GM10847 (cell line): ENCODE results near the gene HOXC10.

Experiments
- POLR2A ChIP-seq: IDR thresholded peaks from 2 replicates; pipeline ENCODE4 v1.6.1; 2011; ENCODE audit not compliant: insufficient read length; ENCODE audit errors: extremely low read depth

The HOXC10 gene

DNA sequence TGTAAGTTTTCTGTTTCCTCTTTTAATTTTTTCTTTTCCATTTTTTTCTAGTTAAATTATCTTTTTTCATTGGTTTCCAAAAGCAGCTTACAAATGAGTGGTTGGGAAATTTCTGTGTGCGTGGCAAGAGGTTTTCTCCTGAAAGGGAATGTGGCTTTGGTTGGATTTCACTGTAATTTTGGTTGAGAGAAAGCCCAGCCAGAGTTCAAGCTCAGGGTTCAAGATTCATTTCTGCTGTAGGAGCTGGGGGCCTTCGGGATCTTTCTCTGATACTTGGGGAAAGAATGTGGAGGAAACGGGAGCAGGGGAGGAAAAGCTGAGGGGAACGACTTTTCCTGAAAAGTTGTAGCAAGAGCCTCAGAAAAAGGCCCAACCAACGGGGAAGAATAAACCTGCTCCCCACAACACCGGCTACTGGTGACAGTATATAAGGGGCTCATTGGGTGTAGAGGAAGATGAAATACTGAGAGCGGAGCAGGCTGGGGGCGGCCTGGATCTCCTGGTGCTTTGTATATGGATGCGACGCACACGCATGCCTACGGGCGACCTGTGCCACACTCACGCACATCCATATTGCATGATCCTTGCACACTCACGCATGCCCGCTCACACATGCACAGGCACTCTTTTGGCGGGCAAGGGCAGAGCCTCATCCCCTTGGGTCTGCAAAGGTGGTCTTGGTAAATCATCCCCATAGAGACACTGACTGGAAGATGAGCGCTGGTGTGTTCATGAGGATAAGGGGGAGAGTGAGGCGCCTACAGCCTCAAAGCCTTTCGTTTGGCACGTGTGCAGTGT, 1.9 kb downstream of the HOXC10 start:
- no peak for TF ChIP-seq POLR2A

DNA sequence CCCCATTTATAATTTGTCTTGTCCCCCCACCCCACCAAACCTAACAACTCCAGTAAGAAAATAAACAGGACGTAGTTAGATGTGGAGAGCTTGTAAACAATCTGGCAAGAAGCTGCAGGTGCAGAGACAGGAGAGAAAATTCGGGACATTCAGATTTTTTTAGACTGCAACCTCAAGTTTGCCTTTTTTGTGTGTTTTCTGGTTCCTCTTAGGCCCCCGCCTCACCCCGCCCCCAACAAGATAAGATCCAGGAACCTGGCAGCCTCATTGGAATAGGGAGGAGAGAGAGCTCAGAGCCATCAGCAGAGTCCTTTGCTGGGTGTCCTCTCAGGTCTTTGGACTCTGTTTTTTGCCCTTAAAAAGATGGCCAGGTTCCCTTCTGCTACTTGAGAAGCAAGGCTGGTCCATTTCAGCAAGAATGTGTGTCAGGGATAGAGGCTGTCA, 2.9 kb downstream of the HOXC10 start:
- no peak for TF ChIP-seq POLR2A

DNA sequence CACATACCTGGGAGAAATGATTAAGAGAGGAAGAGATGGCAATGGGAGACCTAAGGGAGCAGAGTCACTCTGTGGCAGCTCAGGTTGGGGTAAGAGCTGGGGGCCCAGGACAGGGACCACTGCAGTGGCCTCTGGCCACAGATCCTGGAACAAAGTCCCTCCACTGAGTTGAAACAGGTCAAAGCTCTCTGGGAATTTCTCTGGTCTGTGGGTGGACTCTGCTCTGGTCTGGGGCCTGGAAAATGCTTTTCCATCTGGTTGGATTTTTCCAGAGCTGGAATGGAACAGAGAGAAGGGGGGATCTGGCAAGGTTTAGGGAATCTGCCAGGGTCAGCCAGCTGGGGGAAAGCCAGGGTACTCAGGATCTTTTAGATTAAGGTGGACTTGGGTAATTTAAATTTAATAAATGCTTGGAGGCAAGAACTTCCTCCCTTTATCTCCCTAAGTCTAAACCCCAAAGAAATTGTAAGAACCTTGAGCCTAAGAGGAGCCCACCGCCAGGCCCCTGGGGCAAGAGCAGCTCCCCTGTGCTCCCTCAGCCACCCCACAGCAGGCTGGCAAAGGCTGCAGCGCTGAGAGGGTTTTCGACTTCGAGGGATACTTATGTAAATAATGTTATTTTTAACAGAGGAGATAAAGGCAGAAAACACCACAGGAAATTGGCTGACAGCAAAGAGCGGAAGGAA, 3.7 kb downstream of the HOXC10 start:
- no peak for TF ChIP-seq POLR2A

DNA sequence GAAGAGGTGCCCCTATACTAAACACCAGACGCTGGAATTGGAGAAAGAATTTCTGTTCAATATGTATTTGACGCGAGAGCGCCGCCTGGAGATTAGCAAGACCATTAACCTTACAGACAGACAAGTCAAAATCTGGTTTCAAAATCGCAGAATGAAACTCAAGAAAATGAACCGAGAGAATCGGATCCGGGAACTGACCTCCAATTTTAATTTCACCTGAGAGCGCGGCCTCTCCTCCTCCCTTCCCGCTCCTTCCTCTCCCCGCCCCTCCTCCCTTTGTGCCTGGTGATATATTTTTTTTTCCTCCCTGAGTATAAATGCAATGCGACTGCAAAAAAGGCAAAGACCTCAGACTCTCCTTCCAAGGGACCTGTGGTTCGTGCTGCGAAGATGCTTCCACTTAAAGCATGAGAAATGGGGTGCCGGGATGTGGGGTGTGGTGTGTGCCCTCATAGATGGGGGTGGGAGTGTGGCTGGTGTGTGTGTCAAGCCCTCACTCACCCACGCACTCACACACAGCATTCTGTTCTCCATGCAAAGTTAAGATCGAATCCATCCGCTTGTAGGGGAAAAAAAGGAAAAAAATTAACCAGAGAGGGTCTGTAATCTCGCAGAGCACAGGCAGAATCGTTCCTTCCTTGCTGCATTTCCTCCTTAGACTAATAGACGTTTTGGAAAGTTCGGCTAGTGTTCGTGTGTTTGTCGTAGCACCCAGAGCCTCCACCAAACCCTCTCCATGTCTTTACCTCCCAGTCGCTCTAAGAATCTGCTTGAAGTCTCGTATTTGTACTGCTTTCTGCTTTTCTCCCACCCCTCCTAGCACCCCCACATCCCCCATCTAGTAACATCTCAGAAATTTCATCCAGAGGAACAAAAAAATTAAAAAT, 4.5 kb downstream of the HOXC10 start:
- TF ChIP-seq POLR2A, result no peak

DNA sequence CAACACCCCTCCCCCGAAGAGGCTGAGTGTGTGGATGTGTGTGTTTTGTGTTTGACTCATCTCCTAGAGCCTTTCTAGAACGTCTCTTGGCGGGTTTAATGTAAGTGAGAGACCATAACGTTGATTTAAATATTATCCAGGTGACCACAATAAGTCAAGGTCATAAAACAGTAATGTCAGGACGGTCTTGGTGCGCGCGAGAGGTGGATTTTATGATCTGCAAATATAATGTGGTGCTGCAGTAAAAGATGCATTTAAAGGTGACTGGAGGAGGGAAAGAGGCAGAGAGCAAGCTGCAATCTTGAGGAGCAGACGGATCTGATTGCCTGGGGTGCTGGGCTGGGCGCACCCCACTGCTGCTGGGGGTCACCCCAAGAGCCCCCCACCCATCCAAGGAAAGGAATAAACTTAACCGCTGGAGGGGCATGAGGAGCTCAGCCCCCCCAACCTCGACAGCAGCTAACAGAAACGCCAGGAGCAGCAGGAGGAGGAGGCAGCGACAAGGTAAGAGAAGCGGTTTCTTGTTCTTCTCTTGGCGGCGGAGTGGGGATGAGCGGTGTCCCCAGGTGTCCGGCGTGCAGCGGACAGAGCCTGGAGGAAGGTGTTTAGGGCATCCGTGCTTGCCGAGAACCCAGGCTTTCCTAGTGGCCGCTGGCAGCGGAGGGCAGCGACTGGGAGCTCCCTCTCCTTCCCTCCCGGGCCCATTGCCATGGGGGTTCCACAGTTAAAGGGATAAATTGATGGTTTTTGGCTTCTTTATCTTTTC, 5.5 kb downstream of the HOXC10 start:
- no peak for TF ChIP-seq POLR2A

DNA sequence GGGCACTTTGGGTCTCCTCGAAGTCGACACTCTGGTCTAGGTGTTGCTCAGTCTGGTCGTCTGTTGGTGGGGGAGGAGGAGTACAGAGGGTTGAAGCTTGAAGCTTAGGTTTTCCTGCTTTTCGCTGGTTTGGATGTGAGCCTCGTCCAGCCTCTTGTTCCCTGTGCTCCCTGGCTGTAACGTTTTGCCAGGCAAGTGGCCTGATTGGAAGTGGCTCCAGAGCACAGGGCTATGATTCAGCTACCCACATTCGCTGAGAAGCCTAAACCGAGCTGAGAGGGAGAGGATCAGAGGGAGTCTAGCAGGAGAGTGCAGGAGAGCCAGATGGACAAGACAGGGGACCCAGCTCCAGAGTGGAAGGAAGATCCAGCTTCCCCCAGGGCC, 6.1 kb downstream of the HOXC10 start:
- no peak for TF ChIP-seq POLR2A

DNA sequence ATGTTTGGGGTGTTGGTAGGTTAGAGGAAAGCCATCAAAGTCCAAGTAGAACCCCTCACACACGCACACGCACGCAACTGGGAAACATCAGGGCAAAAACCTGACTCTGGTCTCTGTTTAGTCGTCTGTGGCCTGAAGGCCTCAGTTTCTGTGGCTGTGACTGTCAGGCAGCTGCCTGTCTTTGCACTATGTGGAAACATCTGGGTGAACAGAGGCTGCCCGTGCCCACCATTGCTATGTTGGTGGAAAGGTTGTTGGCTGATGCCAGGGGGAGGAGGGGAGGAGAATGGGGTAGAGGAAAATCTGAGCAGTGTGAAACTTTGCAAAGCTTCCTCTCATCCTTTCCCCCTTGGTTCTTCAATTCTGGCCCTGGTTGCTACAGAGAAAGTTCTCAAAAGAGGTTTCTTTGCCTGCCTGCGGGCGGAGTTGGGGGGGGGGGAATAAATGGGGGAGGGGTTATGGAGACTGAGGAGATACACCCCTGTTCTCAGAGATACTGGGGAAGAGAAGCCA, 7.5 kb downstream of the HOXC10 start:
- TF ChIP-seq POLR2A, result no peak

DNA sequence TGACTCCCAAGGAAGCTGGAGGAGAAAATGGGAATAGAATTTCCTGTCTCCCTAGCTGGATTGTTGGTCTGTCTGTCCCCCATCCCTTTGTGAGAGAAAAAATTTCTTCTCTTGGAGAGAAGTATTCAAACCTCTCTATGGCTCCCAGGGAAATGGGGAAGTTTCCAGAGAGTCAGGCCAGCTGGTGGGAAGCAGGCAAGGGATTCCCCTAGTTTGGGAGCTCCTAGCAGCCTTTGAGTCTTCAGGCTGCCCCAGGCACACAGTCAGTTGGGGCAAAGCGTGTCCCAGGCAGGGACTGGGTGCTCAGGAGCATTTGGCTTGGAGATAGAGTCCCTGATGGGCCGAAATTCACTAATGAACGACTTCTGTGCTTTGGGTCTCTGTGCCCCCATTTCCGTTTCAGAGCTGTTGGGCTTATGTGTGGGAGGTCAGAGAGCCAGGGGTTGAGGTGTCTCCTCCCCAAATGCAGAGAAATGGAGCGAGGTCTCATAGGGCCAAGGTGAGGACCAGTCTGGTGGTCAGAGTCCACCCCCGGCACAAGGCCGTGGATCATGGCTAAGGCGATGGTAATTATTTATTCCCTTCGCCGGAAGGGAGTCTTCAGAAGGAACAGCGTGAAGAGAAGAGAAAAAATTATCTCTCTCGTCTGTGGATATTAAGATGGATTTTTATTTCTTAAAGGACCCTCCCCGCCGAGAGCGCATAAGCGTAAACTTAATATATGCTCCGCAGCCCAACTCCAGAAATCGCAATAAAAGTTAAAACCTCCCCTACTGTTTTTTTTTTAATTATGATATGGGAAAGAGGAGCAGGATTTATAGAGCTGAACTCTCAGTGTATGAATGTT, 8.4 kb downstream of the HOXC10 start:
- no peak for TF ChIP-seq POLR2A

DNA sequence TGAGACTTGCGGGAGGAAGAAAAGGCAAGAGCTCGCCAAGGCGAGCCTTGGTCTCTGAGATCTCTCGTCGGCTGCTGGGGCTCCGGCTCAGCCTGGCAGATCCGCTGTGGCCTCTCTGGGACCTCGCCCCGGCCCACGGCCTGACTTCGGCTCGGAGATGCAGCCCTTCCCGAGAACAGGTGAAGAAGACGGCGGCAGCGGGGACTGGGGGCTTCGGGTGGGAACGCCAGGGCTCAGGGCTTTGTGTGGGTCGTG, 9.0 kb downstream of the HOXC10 start:
- no peak for TF ChIP-seq POLR2A

DNA sequence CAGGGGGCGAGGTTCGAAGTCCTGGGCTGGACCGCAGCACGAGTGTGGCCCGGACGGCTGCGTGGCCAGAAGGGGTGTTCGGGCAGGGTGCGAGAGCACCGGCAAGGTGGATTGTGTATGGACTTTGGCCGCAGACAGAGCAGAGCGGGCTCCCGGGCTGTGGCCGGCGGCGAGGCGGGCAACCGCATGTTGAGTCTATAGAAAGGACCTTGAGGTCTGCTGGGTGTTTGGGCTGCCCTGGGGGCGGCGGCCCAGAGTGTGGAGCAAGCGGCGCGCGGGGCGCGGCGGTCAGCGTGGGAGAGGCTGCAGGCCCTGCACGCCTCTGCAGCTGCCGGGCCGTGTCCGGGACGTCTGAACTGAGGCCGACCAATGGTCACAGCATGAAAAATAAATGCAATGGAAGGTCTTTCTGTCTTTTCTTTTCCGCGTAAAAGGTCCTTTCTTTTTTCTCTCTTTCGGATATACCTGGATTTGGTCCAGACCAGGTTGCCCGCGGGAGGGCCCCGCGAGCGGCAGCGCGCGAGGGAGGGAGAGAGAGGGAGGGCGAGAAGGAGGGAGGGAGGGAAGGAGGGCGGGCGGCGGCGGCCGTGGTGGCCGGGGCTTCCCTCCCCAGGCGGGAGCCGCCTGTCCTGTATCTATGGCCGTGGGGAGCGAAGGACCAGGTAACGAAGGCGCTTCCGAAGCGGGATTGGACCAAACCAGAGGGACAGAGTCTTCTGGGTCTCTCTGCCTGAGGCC, 9.5 kb downstream of the HOXC10 start:
- TF ChIP-seq POLR2A, result no peak

DNA sequence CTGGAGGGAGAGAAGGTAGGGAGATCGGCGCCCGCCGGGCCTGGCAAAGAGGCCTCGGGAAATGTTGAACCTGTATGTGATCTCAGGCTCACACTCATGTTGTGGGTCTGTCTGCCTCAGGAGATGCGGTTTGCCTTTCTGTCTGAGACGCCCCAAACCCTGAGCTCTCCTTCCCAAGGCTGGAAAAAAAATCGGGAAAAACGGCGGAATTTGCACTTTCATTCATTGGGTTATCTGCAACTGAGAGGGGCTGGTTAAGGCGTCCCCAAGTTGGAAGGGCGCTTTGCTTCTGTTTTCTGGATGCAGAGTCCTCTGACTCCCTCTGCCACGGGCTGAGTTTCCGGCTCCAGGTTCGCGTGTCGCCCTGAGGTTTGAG, 10.0 kb downstream of the HOXC10 start:
- TF ChIP-seq POLR2A, result no peak

DNA sequence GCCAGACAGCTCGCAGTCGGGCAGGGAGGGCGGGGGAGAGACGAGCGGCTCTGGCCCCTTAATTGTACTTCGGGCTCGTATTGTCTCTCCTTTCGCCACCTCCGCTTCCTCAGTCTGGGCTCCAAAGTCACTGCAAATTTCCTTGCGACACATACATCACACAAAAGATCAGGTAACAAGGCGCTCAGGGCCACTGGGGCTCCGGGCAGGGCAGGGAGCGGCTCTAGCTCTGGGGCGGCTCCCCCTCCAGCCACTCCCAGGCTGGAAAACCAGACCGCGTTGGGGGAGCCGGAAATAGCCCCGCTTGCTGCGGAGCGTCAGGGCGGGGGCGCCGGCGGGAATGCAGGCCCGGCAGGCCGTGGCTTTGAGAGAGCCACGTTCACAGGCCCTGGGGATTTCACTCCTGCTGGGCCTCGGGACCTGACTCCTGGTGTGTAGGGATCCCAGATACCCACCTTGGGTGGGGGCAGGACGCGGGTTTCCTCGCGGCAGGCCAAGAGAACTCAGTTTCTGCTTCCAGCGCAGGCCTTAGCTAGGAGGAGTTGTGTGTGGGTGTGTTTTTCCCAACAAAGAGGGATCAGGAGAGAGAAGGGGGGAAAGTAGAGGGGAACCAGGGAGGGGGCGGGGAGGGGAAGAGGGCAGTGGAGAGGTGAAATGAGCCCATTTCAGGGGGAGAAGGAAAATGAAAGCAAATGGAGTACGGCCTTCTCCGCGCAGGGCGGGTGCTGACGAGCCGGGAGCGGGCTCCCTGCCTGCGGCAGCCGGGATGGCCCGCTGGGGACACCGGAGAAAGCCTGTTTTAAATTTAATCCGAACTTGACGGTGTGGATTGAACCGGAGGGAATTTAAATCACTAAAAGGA, 10.7 kb downstream of the HOXC10 start:
- no peak for TF ChIP-seq POLR2A
